ENCODE data around the gene SLC1A4.

Gene SLC1A4

DNA sequence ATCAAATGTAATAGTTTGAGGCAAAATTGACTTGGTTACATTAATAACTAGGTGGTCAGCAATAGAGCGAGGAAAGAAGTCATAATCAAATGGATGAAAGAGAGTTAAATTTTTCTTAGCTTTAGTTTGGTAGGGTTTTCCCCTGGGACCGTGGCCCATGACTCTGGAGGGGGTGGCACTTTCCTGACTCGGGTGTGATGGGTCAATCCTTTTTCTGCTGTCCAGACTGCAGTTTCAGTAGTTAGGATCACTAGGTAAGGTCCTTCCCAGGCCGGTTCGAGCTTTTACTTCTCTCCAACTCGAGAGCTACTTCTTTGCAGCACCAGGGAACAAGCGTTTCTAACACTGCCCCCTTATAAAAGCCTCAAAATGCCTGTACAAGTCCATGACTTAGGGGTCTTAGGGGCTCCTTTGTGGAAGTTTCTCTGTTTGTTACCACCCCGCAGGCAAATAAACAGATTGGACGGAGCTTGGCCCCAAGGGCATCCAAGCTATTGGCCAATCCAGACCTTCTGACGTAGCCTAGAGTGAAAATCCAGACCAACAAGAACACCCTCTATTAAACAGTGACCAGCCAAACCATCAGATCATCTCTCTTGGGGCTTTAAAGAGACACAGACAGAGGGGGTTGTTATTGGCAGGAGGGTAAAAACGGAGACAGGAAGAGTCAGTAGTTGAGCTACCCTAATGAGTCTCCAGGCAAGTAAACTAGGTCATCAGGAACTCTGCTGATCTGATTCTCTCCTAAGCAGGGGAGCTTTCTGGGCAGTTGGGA lies 57.6 kb downstream of the SLC1A4 start:
- no peak for DNase-seq (ENCODE audit: low read depth, low spot score)
- ChIA-PET CTCF (interaction anchor here (0.8 to 2.1 kb wide), 3 partner anchors 8 to 129 kb away, joined by 3 to 13 read pairs (median 5); partner anchors contain the start of gene CEP68), POLR2A (no interaction called here)
- H3K4me3 ChIP-seq (ENCODE audit: low read depth, low read length), result no peak overlapping the region
- TF ChIP-seq, protein P1, sequence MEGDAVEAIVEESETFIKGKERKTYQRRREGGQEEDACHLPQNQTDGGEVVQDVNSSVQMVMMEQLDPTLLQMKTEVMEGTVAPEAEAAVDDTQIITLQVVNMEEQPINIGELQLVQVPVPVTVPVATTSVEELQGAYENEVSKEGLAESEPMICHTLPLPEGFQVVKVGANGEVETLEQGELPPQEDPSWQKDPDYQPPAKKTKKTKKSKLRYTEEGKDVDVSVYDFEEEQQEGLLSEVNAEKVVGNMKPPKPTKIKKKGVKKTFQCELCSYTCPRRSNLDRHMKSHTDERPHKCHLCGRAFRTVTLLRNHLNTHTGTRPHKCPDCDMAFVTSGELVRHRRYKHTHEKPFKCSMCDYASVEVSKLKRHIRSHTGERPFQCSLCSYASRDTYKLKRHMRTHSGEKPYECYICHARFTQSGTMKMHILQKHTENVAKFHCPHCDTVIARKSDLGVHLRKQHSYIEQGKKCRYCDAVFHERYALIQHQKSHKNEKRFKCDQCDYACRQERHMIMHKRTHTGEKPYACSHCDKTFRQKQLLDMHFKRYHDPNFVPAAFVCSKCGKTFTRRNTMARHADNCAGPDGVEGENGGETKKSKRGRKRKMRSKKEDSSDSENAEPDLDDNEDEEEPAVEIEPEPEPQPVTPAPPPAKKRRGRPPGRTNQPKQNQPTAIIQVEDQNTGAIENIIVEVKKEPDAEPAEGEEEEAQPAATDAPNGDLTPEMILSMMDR (IDR thresholded peaks at IDR 0.05; ENCODE audit: insufficient read depth, low read length, missing control alignments), result no peak

DNA sequence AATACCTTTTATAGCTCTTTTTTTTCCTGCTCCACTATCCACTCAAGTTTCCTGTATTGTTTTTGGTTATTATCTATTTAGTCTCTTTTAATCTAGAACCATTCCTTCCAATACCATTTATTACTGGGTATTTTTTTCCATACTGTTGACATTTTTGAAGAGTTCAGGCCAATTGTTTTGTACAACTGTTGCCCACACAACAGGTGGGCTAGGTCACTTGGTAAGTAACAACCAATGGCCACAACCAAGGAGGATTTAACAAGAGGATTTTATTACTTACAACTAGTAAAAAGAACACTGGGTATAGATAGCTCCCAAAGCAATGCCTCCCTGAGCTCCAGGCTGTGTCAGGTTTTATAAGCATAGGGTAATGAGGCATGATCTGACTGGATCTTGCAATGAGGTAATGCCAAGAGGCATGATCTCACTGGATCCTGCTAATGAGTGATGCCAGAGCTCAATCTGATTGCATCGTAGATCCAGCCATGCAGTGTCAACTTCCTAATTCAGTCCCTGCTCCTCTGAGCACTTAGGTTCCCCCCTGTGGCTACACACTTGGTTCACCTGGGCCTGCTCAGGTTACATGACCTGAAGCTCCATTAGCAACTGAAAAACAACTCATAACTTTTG lies 59.9 kb downstream of the SLC1A4 start:
- POLR2A ChIA-PET, result no interaction called here
- DNase-seq (ENCODE audit: low read depth, low spot score), result no peak
- TF ChIP-seq, protein P1 (IDR thresholded peaks at IDR 0.05; ENCODE audit: insufficient read depth, low read length, missing control alignments), result no peak

DNA sequence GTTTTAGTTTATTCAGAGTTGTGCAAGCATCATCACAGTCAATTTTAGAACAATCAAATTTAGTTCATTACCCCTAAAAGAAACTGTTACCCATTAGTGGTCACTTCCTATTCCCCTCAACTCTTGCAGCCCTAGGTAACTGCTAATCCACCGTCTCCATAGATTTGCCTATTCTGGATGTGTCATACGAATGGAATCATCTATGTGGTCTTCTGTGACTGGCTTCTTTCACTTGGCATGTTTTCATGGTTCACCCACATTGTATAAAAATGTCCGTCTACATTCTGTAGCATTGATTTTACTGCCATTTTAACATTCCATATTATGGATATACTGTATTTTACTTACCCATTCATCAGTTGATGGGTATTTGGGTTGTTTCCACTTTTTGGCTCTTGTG lies 61.7 kb downstream of the SLC1A4 start:
- DNase-seq (ENCODE audit: low read depth, low spot score), result no peak
- no peak overlapping the region for H3K4me3 ChIP-seq (ENCODE audit: low read depth, low read length)
- TF ChIP-seq, protein P1 (IDR thresholded peaks at IDR 0.05; ENCODE audit: insufficient read depth, low read length, missing control alignments), result no peak
- POLR2A ChIA-PET, result no interaction called here
- CTCF ChIA-PET, result no interaction called here

More for the DNA sequence above, 59.9 kb downstream of the SLC1A4 start:
- CTCF ChIA-PET, result interaction anchor here (1.3 to 1.5 kb wide), 2 partner anchors 127 to 131 kb away, joined by 3 to 4 read pairs; no protein-coding TSS in a partner anchor
- H3K4me3 ChIP-seq (ENCODE audit: low read depth, low read length), result no peak overlapping the region

DNA sequence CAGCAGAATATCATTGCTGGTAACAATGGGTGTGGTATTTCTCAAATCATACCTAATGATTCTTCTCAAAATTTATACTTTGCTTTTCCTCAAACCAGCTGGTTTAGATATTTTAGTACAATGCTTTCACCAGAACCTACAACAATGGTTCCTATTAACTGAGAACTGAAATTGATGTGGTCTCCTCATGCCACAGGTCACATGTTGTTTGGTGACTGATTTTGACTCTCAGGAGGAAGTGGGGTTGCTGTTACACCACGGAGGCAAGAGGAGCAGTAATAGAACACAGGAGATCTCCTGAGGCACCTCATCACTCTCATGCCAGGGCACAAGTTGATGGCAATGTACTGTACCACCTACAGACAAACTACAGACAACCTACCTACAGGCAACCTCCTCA lies 64.0 kb downstream of the SLC1A4 start:
- no peak overlapping the region for H3K4me3 ChIP-seq (ENCODE audit: low read depth, low read length)
- DNase-seq (ENCODE audit: low read depth, low spot score), result no peak
- TF ChIP-seq, protein P1 (IDR thresholded peaks at IDR 0.05; ENCODE audit: insufficient read depth, low read length, missing control alignments), result no peak
- POLR2A ChIA-PET, result no interaction called here
- CTCF ChIA-PET, result interaction anchor here (1.6 to 3.4 kb wide), 3 partner anchors 11 to 22 kb away, joined by 4 to 18 read pairs (median 9); no protein-coding TSS in a partner anchor

DNA sequence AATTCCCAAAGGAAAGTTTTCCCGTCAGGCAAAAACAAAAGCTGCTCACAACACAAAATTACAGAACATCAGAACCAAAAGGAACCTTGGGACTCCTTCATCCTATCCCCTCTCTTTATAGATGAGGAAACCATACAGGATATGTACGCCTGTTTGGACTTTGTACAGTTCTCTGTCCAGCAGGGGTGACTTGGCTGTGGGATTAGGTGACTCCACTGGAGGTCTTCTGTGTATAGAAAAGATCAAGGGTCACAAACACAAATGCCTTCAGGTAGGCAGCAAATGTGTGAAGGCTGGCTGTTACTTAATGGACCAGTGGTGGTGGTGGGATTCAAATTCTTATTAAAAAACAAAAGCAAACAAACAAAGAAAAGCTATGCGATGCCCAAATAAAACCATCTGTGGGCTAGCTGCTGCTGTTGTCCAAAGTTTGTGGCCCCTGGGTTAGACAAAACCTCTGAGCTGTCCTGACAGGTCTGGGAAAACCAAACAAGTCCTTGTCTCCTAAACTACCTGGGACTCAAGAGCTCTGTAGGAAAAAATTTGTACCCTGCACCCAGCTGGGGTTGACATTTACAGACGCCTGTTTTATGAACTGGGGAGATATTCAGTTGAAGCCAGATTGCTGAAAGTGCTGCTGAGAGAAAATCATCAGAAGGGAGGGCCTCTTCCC lies 65.7 kb downstream of the SLC1A4 start:
- CTCF ChIA-PET, result interaction anchor here (1.0 to 3.4 kb wide), 9 partner anchors 8 to 519 kb away, joined by 3 to 18 read pairs (median 5); partner anchors contain the start of gene RAB1A
- TF ChIP-seq, protein P1 (IDR thresholded peaks at IDR 0.05; ENCODE audit: insufficient read depth, low read length, missing control alignments), result no peak
- H3K4me3 ChIP-seq (ENCODE audit: low read depth, low read length), result peak overlapping the region; percentile 83; the same call in 1 of the 2 replicates
- DNase-seq (ENCODE audit: low read depth, low spot score), result no peak
- POLR2A ChIA-PET, result interaction anchor here (1.2 kb wide), 1 partner anchor 10 kb away, joined by 5 read pairs; no protein-coding TSS in a partner anchor
